Tibial nerve (tissue), 4 donors: ENCODE results near the gene MRPL30. TPM values are rescaled to one million over a fixed set of nuclear protein-coding genes. Genes with fewer than 3 reads are reported as not detected.
"Not testable (repeated sequence)": the region's sequence is repeated elsewhere in the genome, so short reads cannot be mapped to it uniquely, and the experiment has no call there.

Source experiments
- DNase-seq, 2 donors: peaks; one replicate each; pipeline ENCODE4 v3.0.0-alpha.2; 2019; ENCODE audit warnings: low spot score in 2 of 2
- H3K27ac ChIP-seq, 4 donors: fragments of 200-600 bp; sonication (generic) in 3 of 4; one replicate each; pipeline ENCODE4 v1.5.1; 2017 to 2019; ENCODE audit warnings: mild to moderate bottlenecking in 1 of 4
- H3K27me3 ChIP-seq, 2 donors: fragments of 200-600 bp; sonication (generic) in 1 of 2; one replicate each; pipeline versions ENCODE4 v1.5.1 to v1.6.0; 2017 to 2019
- H3K36me3 ChIP-seq, 3 donors: fragments of 200-600 bp; sonication (generic); one replicate each; pipeline ENCODE4 v1.5.1; 2018 to 2019
- H3K4me1 ChIP-seq, 4 donors: fragments of 200-600 bp; sonication (generic) in 3 of 4; one replicate each; pipeline ENCODE4 v1.5.1; 2017 to 2019
- H3K4me3 ChIP-seq, 4 donors: fragments of 200-600 bp; sonication (generic) in 3 of 4; one replicate each; pipeline ENCODE4 v1.5.1; 2017 to 2019; ENCODE audit warnings: mild to moderate bottlenecking in 1 of 4, moderate library complexity in 1 of 4
- H3K9me3 ChIP-seq, 4 donors: fragments of 200-600 bp; sonication (generic) in 3 of 4; one replicate each; pipeline ENCODE4 v1.5.1; 2017 to 2019
- CTCF ChIP-seq, 5 experiments: fragments of 200-600 bp in 3 of 5; fragments of 450-650 bp in 2 of 5; sonication (generic) in 3 of 5; IDR thresholded peaks; one replicate each; pipeline ENCODE4 v1.5.1; 2016 to 2019; ENCODE audit warnings: antibody characterized with exemption in 5 of 5, mild to moderate bottlenecking in 3 of 5, moderate library complexity in 2 of 5
- EP300 ChIP-seq, 2 donors: sonication (generic); formaldehyde crosslinking; IDR thresholded peaks; one replicate each; pipeline ENCODE4 v1.6.1; 2017; ENCODE audit warnings: antibody characterized with exemption in 2 of 2, mild to moderate bottlenecking in 1 of 2
- POLR2A ChIP-seq, 2 donors: fragments of 450-650 bp; IDR thresholded peaks; one replicate each; pipeline ENCODE4 v1.6.1; 2017; ENCODE audit warnings: antibody characterized with exemption in 2 of 2, mild to moderate bottlenecking in 2 of 2, moderate library complexity in 2 of 2
- WGBS, 2 donors: methylation state at CpG; one replicate each; pipeline ENCODE4 v1.1.5; 2018; 5-methylcytosine and 5-hydroxymethylcytosine counted together
- total RNA-seq, 4 donors: library from RNA; depleted of rRNA; stranded (reverse); fragments of >200 nt; gene quantifications; one replicate each; pipeline ENCODE4 v1.1.0, GENCODE V29; 2016

MRPL30 gene
- total RNA-seq: 10 to 100 TPM; 19.4 to 27.0 (median 21.7) TPM

GRCh38 chr2:99180755-99181623 is at the start of gene MRPL30, which contains the start of gene MITD1:
TSS of gene MRPL30 (plus strand) at chr2:99181184. CDS start at chr2:99186204, 5,020 bp downstream.
TSS of gene MITD1 (minus strand) at chr2:99181058. CDS start at chr2:99180981, 77 bp downstream.
- Histone ChIP-seq H3K4me1 (peaks cover 0 to 71% (median 23%) of the 10 kb centered on the region in 4 donors), H3K9me3 (no peaks in the 10 kb centered on the region), H3K36me3 (no peaks in the 10 kb centered on the region), H3K27ac (peak within 1 kb of the TSS in 3 of 4 donors; percentile 70 to 77 (median 72)), H3K27me3 (no peaks in the 10 kb centered on the region), H3K4me3 (peak within 1 kb of the TSS; percentile 51 to 69 (median 60))
- DNase-seq: peak; percentile 83 to 86
- WGBS, 2 donors: 0% methylated on average over 39 of the region's 39 CpGs
- peak; percentile 97 to 98 for TF ChIP-seq EP300 (IDR thresholded peaks at IDR 0.05)
- TF ChIP-seq CTCF (IDR thresholded peaks at IDR 0.05): peak in 2 of 5 experiments; percentile 13 to 21
- TF ChIP-seq POLR2A (IDR thresholded peaks at IDR 0.05): peak; percentile 40 to 61

- not testable (repeated sequence) for H3K4me3 ChIP-seq, H3K36me3 ChIP-seq, H3K27me3 ChIP-seq, H3K27ac ChIP-seq, DNase-seq, H3K4me1 ChIP-seq
- 92 to 100% methylated on average over 2 of the region's 2 CpGs for WGBS, 2 donors
- peaks cover 0 to 30% (median 5%) of the 10 kb centered on the region in 4 donors for H3K9me3 ChIP-seq
Observed at GRCh38 chr2:99135044-99135556, 45.9 kb upstream of the MRPL30 start.

GRCh38 chr2:99139003-99139402 is 42.0 kb upstream of the MRPL30 start:
- H3K9me3 ChIP-seq: no peaks in the 10 kb centered on the region
- no peaks in the 10 kb centered on the region for H3K27me3 ChIP-seq
- no peak for DNase-seq

GRCh38 chr2:99140056-99140859 is 40.7 kb upstream of the MRPL30 start:
- WGBS, 2 donors: 23 to 24% methylated on average over 17 of the region's 17 CpGs

More at GRCh38 chr2:99139003-99139402, 42.0 kb upstream of the MRPL30 start:
- H3K36me3 ChIP-seq: no peaks in the 10 kb centered on the region
- TF ChIP-seq POLR2A (IDR thresholded peaks at IDR 0.05): no peak
- no peak for TF ChIP-seq CTCF (IDR thresholded peaks at IDR 0.05)
- no peak for TF ChIP-seq EP300 (IDR thresholded peaks at IDR 0.05)
- no peak overlapping the region for H3K27ac ChIP-seq
- peaks cover 0 to 19% (median 0%) of the 10 kb centered on the region in 4 donors for H3K4me1 ChIP-seq
- H3K4me3 ChIP-seq: no peak overlapping the region
- WGBS, 2 donors: 97 to 98% methylated on average over 4 of the region's 4 CpGs

More at GRCh38 chr2:99140056-99140859, 40.7 kb upstream of the MRPL30 start:
- H3K27me3 ChIP-seq: no peaks in the 10 kb centered on the region
- DNase-seq: no peak
- H3K9me3 ChIP-seq: no peaks in the 10 kb centered on the region
- peak overlapping the region; percentile 58 to 91 (median 74) for H3K4me3 ChIP-seq
- H3K4me1 ChIP-seq: peaks cover 0 to 19% (median 0%) of the 10 kb centered on the region in 4 donors
- H3K36me3 ChIP-seq: no peaks in the 10 kb centered on the region
- peak overlapping the region; percentile 18 to 91 (median 87) for H3K27ac ChIP-seq
- no peak for TF ChIP-seq POLR2A (IDR thresholded peaks at IDR 0.05)
- no peak for TF ChIP-seq CTCF (IDR thresholded peaks at IDR 0.05)
- TF ChIP-seq EP300 (IDR thresholded peaks at IDR 0.05): no peak
